Nephron progenitor cell (in vitro differentiated cells): ENCODE results near the gene ZNF91.

Experiments
- DNase-seq: peaks from one replicate; pipeline ENCODE4 v3.0.0; 2021
- H3K27ac Mint-ChIP-seq: 2 replicates; pipeline ENCODE4 v1.8.0; 2021; ENCODE audit warnings: mild to moderate bottlenecking, moderate library complexity, mixed read lengths
- H3K27me3 Mint-ChIP-seq: 2 replicates; pipeline ENCODE4 v1.8.0; 2021; ENCODE audit warnings: mild to moderate bottlenecking, low read depth, mixed read lengths; ENCODE audit not compliant: poor library complexity
- H3K36me3 Mint-ChIP-seq: 2 replicates; pipeline ENCODE4 v1.8.0; 2021; ENCODE audit warnings: low read depth, mixed read lengths
- H3K4me1 Mint-ChIP-seq: 2 replicates; pipeline ENCODE4 v1.8.0; 2021; ENCODE audit warnings: mixed read lengths
- H3K4me3 Mint-ChIP-seq: 2 replicates; pipeline ENCODE4 v1.8.0; 2021; ENCODE audit warnings: mild to moderate bottlenecking, moderate library complexity, mixed read lengths
- H3K9me3 Mint-ChIP-seq: 2 replicates; pipeline ENCODE4 v1.8.0; 2021; ENCODE audit warnings: mild to moderate bottlenecking, moderate library complexity, mixed read lengths
- CTCF ChIP-seq: fragments of 200-600 bp; sonication (generic); IDR thresholded peaks from 2 replicates; pipeline ENCODE4 v1.5.0; 2021; ENCODE audit warnings: antibody characterized with exemption

The ZNF91 gene

GRCh38 chr19:23395041-23395721, at the start of gene ZNF91:
Gene ZNF91, minus strand, starts transcription at chr19:23395471. Its CDS starts 117 bp downstream, at chr19:23395354.
- TF ChIP-seq CTCF: no peak
- Mint-ChIP-seq H3K9me3 (peaks cover 52% of the 10 kb centered on the region), H3K27me3 (peaks cover 4% of the 10 kb centered on the region), H3K36me3 (peaks cover 66% of the 10 kb centered on the region), H3K27ac (peak within 1 kb of the TSS; percentile 100), H3K4me1 (peaks cover 9% of the 10 kb centered on the region), H3K4me3 (peak within 1 kb of the TSS; percentile 98)
- peak; percentile 85 for DNase-seq

- Mint-ChIP-seq H3K4me1 (no peaks in the 10 kb centered on the region), H3K27ac (no peak overlapping the region), H3K36me3 (peaks cover 14% of the 10 kb centered on the region), H3K9me3 (peaks cover 95% of the 10 kb centered on the region), H3K4me3 (no peak overlapping the region), H3K27me3 (peaks cover 3% of the 10 kb centered on the region)
- DNase-seq: peak; percentile 10
- TF ChIP-seq CTCF: peak; percentile 18
Observed at GRCh38 chr19:23440791-23441190, 45.5 kb upstream of the ZNF91 start.

GRCh38 chr19:23440207-23440606, 44.9 kb upstream of the ZNF91 start:
- H3K27me3 Mint-ChIP-seq: peaks cover 3% of the 10 kb centered on the region

GRCh38 chr19:23439623-23440022, 44.4 kb upstream of the ZNF91 start:
- H3K4me3 Mint-ChIP-seq: no peak overlapping the region
- peaks cover 14% of the 10 kb centered on the region for H3K36me3 Mint-ChIP-seq
- H3K27ac Mint-ChIP-seq: no peak overlapping the region
- DNase-seq: no peak
- H3K27me3 Mint-ChIP-seq: peaks cover 3% of the 10 kb centered on the region
- TF ChIP-seq CTCF: no peak
- peaks cover 96% of the 10 kb centered on the region for H3K9me3 Mint-ChIP-seq
- no peaks in the 10 kb centered on the region for H3K4me1 Mint-ChIP-seq

More at GRCh38 chr19:23440207-23440606, 44.9 kb upstream of the ZNF91 start:
- Mint-ChIP-seq H3K36me3 (peaks cover 14% of the 10 kb centered on the region), H3K4me1 (no peaks in the 10 kb centered on the region), H3K9me3 (peaks cover 96% of the 10 kb centered on the region), H3K4me3 (no peak overlapping the region), H3K27ac (no peak overlapping the region)
- TF ChIP-seq CTCF: no peak
- DNase-seq: no peak

- Mint-ChIP-seq H3K36me3 (peaks cover 14% of the 10 kb centered on the region), H3K27ac (no peak overlapping the region), H3K9me3 (peaks cover 94% of the 10 kb centered on the region), H3K4me3 (no peak overlapping the region), H3K27me3 (peaks cover 3% of the 10 kb centered on the region), H3K4me1 (no peaks in the 10 kb centered on the region)
- DNase-seq: no peak
- no peak for TF ChIP-seq CTCF
Observed at GRCh38 chr19:23437901-23438300, 42.6 kb upstream of the ZNF91 start.

- Mint-ChIP-seq H3K27ac (no peak overlapping the region), H3K27me3 (peaks cover 3% of the 10 kb centered on the region), H3K36me3 (peaks cover 14% of the 10 kb centered on the region), H3K4me3 (no peak overlapping the region), H3K4me1 (no peaks in the 10 kb centered on the region), H3K9me3 (peaks cover 85% of the 10 kb centered on the region)
- TF ChIP-seq CTCF: no peak
- DNase-seq: no peak
Observed at GRCh38 chr19:23436944-23437343, 41.7 kb upstream of the ZNF91 start.
